ENCODE data around the gene OR1L8.

DNA sequence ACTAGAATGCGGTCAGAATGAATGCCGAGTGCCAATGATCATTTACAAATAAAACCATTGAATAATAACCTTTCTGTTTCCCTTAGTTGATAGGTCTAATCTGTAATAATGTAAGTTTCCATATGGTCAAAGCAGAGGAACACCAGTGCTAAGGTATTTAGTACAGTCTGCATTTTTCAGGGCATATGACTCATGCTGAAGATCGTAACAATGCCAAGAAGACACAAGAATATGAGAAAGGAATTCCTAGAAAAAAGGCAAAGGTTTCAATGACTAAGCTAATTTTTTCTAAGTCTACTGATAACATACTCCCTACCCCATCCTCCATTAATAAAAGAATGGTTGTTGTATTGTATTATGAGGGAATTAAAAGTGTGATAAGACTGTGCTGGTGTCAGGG lies 2.8 kb downstream of the OR1L8 start:
- TF ChIP-seq, protein P1, sequence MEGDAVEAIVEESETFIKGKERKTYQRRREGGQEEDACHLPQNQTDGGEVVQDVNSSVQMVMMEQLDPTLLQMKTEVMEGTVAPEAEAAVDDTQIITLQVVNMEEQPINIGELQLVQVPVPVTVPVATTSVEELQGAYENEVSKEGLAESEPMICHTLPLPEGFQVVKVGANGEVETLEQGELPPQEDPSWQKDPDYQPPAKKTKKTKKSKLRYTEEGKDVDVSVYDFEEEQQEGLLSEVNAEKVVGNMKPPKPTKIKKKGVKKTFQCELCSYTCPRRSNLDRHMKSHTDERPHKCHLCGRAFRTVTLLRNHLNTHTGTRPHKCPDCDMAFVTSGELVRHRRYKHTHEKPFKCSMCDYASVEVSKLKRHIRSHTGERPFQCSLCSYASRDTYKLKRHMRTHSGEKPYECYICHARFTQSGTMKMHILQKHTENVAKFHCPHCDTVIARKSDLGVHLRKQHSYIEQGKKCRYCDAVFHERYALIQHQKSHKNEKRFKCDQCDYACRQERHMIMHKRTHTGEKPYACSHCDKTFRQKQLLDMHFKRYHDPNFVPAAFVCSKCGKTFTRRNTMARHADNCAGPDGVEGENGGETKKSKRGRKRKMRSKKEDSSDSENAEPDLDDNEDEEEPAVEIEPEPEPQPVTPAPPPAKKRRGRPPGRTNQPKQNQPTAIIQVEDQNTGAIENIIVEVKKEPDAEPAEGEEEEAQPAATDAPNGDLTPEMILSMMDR (IDR thresholded peaks at IDR 0.05), result no peak
- TF ChIP-seq POLR2AphosphoS5 (IDR thresholded peaks at IDR 0.05) (no peak), POLR2A (IDR thresholded peaks at IDR 0.05) (no peak)
